T1000 (cell line): ENCODE measurements around the gene LEO1.

Experiments used
- DNase-seq: peaks from one replicate; lab custom pipeline; 2025; ENCODE audit warnings: mixed read lengths; lab: John Stamatoyannopoulos, UW

LEO1 gene

GRCh38 chr15:51931016-51931415, 40.6 kb downstream of the LEO1 start:
- no peak for DNase-seq

GRCh38 chr15:51926809-51927208, 44.8 kb downstream of the LEO1 start:
- no peak for DNase-seq

GRCh38 chr15:51924156-51925068, 47.2 kb downstream of the LEO1 start:
- no peak for DNase-seq

GRCh38 chr15:51917493-51917892, 54.1 kb downstream of the LEO1 start:
- no peak for DNase-seq

- no peak for DNase-seq
Observed at GRCh38 chr15:51912528-51912927, 59.0 kb downstream of the LEO1 start.

- DNase-seq: no peak
Observed at GRCh38 chr15:51909584-51909983, 62.0 kb downstream of the LEO1 start.

GRCh38 chr15:51908316-51908715, 63.3 kb downstream of the LEO1 start:
- no peak for DNase-seq

- DNase-seq: no peak
Observed at GRCh38 chr15:51907136-51907862, 64.3 kb downstream of the LEO1 start.

- DNase-seq: no peak
Observed at GRCh38 chr15:51904931-51905330, 66.6 kb downstream of the LEO1 start.

- no peak for DNase-seq
Observed at GRCh38 chr15:51904421-51904820, 67.2 kb downstream of the LEO1 start.

- no peak for DNase-seq
Observed at GRCh38 chr15:51889486-51889885, 82.1 kb downstream of the LEO1 start.

- DNase-seq: no peak
Observed at GRCh38 chr15:51888593-51889195, 82.9 kb downstream of the LEO1 start.
